WTC11 (cell line): ENCODE data around the gene INO80E.

Experiments
- GRHL2 ChIP-seq: fragments of 250-450 bp; sonication (Bioruptor Pico); IDR thresholded peaks from 2 replicates; pipeline ENCODE4 v1.8.0; 2022; ENCODE audit warnings: mild to moderate bottlenecking, moderate library complexity; ENCODE audit not compliant: insufficient replicate concordance, severe bottlenecking
- KAT7 ChIP-seq: sonication (generic); formaldehyde crosslinking; IDR thresholded peaks from 2 replicates; pipeline ENCODE4 v1.8.1; 2023; ENCODE audit warnings: missing genetic modification reagents, mild to moderate bottlenecking, borderline replicate concordance
- TF ChIP-seq, protein P1 (sequence below): fragments of 200-600 bp; IDR thresholded peaks from 2 replicates; pipeline ENCODE4 v1.8.0; 2022; ENCODE audit warnings: antibody characterized with exemption

DNA sequence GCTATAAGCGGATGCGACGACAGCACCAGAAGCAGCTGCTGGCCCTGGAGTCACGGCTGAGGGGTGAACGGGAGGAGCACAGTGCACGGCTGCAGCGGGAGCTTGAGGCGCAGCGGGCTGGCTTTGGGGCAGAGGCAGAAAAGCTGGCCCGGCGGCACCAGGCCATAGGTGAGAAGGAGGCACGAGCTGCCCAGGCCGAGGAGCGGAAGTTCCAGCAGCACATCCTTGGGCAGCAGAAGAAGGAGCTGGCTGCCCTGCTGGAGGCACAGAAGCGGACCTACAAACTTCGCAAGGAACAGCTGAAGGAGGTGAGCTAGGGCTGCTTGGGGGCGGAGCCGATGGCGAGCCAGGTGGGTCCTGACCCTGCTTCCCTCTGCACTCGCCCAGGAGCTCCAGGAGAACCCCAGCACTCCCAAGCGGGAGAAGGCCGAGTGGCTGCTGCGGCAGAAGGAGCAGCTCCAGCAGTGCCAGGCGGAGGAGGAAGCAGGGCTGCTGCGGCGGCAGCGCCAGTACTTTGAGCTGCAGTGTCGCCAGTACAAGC is 10.7 kb upstream of the INO80E start:
- no peak for TF ChIP-seq GRHL2
- TF ChIP-seq, protein P1, sequence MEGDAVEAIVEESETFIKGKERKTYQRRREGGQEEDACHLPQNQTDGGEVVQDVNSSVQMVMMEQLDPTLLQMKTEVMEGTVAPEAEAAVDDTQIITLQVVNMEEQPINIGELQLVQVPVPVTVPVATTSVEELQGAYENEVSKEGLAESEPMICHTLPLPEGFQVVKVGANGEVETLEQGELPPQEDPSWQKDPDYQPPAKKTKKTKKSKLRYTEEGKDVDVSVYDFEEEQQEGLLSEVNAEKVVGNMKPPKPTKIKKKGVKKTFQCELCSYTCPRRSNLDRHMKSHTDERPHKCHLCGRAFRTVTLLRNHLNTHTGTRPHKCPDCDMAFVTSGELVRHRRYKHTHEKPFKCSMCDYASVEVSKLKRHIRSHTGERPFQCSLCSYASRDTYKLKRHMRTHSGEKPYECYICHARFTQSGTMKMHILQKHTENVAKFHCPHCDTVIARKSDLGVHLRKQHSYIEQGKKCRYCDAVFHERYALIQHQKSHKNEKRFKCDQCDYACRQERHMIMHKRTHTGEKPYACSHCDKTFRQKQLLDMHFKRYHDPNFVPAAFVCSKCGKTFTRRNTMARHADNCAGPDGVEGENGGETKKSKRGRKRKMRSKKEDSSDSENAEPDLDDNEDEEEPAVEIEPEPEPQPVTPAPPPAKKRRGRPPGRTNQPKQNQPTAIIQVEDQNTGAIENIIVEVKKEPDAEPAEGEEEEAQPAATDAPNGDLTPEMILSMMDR = no peak
- TF ChIP-seq KAT7 (CRISPR knock-in tag) = no peak
